DOHH2 (cell line): ENCODE results near the gene ATP10A.

ENCODE experiments used
- CTCF ChIP-seq: fragments of 200-600 bp; sonication (generic); IDR thresholded peaks from one replicate; pipeline ENCODE4 v1.5.1; 2014; ENCODE audit warnings: antibody characterized with exemption, mild to moderate bottlenecking, low read depth, low read length; ENCODE audit not compliant: poor library complexity, severe bottlenecking
- EZH2phosphoT487 ChIP-seq: fragments of 200-600 bp; sonication (generic); IDR thresholded peaks from 2 replicates; pipeline ENCODE4 v1.6.1; 2017; ENCODE audit warnings: borderline replicate concordance, mild to moderate bottlenecking, antibody characterized with exemption, low read length, moderate library complexity, mixed read lengths

- TF ChIP-seq CTCF, result no peak
- TF ChIP-seq EZH2phosphoT487, result no peak
Measured at GRCh38 chr15:25675396-25675795, 187.7 kb downstream of the ATP10A start.
